Ureter (tissue), 1 donor: Measurements from ENCODE around the gene CREB3L1. TPM values are rescaled to one million over a fixed set of nuclear protein-coding genes. Genes with fewer than 3 reads are reported as not detected.

Experiments used
- DNase-seq: peaks from one replicate; pipeline ENCODE4 v3.0.0-alpha.2; 2020; ENCODE audit warnings: low spot score
- total RNA-seq: library from RNA; stranded (reverse); gene quantifications from one replicate; pipeline ENCODE4 v1.2.4, GENCODE V29; 2023
- donor health status: DM: yes; HTN: yes; CAD: no.

CREB3L1 gene
- total RNA-seq, 1 donor from 2014 or later = 39.6 TPM

DNA sequence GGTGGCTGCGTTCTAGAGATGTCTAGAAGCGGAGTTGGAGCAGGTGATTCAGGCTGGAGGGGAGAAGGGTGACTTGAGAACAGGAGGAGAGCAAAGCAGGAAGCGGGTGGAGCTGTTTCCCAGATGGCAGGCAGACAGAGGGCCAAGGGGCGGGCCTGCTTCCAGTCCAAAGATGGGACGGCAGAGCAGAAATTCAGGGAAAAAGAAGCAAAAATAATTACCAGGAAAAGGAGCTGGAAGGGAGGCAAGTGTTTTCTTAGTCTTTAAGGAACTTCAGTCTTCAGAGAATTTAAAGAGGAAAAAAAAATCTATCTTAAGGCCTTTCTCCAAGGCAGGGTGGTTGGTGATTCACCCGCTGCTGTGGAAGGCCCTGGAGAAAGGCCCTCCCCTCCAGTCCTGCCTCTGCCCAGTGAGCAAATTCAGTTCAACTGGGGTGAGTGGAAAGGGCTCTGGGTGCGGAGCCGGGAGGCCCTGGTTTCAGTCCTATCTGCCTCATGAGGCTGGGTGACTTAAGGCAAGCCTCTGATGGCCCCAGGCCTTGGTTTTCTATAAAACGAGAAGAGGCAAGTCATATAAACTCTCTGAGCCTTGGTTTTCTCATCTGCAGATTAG is 4.5 kb upstream of the CREB3L1 start:
- DNase-seq = peak; percentile 71

GRCh38 chr11:46273511-46274205 is 3.8 kb upstream of the CREB3L1 start:
- DNase-seq = peak; percentile 64

- DNase-seq = no peak
Measured at GRCh38 chr11:46275964-46276641, 1.4 kb upstream of the CREB3L1 start.

GRCh38 chr11:46277313-46277621 is 195 bp upstream of the CREB3L1 start:
- DNase-seq = no peak

DNA sequence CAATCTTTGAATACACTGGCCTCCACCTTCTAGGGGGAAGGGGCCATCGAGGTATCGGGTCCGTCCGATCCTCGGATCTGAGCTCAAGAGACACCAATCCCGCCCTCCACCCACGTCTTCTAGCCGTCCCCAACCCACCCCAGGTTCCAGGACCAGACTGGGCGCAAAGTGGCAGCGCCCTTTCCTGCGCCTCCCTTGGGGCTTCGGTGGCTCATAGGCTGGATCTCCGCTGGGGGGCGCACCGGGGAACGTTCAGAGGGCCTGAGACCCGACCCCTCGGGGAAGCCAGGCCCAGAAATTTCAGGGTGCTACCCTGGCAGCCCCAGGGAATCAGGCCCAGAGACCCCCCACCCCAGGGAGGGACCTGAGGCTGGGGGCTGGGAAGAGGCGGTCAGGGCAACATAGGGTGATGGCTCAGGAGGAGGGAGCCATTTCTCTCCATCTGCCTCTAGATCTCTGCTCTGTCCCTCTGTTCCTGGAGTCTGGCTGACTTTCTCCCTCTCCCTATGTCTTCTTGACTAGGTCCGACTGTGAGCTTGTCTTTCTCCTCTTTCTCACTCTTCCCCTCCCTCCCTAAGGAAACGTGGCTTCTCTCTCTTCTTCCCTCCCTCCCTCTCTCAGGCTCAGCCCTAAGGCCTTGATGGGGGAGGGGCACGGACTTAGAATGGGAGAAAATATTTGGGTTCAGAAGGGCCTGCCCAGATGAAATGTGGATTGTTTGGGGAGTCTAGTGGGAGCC is 1.1 kb downstream of the CREB3L1 start:
- DNase-seq = peak; percentile 76

DNA sequence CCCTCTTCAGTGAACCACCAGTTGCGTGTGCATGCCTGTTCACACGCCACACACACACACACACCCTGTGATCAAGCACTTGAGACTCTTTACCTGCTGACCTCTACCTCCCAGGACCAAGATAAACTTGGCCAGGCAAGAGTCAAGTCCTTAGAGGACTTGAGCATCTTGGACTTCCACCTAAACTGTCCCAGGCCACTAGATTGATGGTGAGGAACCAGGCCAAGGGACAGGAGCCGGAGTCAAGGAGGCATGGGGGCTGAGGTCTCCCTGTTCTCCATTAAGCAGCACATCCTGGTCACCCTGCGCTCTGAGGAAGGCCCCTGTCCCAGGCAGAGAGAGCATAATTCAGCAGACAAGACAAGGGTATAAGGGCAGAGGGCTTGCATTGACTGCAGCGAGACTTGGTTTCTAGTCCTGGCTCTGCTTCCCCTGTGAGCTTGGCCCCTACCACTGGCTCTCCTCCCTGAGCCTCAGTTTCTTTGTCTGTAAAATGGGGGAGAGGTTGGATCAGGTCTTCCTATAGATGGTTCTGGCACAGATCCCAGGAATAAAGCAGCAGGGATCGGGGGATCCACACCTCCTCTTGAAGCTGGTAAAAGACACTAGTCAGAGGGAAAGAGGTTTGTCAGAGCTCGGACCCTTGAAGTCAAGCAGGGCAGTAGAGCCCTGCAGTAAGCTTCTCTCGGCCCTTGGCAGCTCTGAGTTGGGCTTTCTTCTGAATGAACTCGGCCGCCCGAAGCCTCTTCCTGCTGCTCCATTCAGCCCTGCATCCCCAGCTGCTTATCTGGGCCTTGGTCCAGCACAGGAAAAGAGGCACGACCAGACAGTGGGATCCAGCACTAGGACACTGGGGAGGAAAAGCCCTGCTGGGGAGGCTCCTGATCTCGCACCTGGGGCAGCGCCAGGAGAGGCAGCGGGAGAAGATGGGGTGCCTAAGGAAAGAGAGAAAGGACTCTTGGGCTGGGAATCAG is 2.0 kb downstream of the CREB3L1 start:
- DNase-seq = no peak

- no peak for DNase-seq
Measured at GRCh38 chr11:46280706-46281105, 3.2 kb downstream of the CREB3L1 start.

GRCh38 chr11:46281371-46281831 is 3.9 kb downstream of the CREB3L1 start:
- no peak for DNase-seq

DNA sequence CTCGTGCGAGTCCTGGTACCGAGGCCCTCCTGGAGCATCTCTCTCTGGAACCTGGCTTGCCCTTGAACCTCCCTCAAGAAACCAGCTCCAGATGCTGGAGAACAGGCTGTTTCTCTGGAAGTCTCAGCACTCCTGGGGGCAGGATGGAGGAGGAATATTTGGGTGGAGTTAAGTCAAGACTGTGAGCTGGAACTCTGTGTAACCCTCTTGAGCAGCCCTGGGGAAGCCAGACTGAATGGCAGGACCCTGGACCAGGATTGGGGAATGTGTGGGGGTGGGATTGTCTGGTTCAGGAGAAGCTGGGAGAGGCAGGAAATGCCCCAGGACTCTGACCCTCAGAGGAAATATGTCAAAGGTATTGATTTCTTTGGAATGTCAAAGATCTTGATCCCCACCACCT is 7.7 kb downstream of the CREB3L1 start:
- no peak for DNase-seq

DNA sequence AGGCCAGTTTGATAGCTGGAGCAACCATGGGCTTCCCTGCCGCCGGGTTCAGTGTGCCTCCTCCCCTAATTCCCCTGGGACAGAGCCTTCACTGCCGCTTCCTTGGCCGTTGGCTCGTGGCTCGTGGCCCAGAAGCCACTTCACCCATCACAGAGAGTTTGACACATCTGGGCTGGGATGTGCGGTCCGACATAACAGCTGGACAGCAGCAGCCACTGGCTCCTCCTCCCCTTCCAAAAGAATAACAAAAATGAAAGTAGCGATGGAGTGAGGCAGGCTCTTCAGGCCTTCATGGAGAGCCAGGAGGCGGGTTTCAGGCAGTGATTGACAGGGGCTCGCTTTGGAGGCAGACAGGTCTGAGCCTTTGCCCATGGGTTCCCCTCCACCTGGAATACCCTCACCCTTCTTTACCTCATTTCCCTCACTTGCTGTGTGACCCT is 8.2 kb downstream of the CREB3L1 start:
- no peak for DNase-seq

DNA sequence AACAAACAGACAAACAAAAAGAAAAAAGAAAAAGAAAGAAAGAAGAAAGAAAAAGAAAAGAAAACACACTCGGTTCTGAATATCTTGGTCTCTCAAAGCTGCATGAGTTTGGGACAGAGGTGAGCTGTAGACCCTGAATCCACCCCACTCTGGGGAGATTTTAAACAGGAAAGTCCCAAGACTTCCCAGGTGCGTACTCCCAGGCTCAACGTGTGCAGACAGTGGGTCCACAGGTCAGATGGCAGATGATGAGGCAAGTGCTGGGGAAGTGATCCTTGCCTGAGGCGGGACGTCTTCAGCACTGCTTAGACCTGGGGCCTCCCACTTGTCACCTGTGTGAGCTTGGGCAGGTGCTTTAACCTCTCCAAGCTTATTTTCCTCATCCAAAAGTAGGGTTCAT is 9.3 kb downstream of the CREB3L1 start:
- no peak for DNase-seq

- no peak for DNase-seq
Measured at GRCh38 chr11:46288451-46288850, 11.0 kb downstream of the CREB3L1 start.

DNA sequence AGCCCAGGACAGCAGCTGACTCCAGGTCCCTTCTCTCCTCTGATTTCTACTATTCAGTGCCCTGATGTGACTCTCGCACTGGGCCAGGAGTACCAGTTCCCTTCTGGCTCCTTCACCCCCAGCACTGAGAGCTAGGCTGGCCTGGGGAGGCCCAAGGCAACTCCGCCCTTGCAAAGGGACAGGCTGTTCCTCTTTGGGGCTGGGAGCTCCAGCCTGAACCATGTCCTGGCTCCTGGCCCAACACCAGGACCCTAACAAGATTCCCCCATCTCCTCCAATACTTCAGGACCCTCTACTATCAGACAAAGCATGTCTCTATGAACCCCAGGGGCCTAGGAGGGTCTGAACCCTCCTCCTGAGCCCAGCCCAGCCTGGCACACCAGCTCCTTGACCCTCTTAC is 12.5 kb downstream of the CREB3L1 start:
- no peak for DNase-seq

- peak; percentile 89 for DNase-seq
Measured at GRCh38 chr11:46290598-46291309, 13.3 kb downstream of the CREB3L1 start.

DNA sequence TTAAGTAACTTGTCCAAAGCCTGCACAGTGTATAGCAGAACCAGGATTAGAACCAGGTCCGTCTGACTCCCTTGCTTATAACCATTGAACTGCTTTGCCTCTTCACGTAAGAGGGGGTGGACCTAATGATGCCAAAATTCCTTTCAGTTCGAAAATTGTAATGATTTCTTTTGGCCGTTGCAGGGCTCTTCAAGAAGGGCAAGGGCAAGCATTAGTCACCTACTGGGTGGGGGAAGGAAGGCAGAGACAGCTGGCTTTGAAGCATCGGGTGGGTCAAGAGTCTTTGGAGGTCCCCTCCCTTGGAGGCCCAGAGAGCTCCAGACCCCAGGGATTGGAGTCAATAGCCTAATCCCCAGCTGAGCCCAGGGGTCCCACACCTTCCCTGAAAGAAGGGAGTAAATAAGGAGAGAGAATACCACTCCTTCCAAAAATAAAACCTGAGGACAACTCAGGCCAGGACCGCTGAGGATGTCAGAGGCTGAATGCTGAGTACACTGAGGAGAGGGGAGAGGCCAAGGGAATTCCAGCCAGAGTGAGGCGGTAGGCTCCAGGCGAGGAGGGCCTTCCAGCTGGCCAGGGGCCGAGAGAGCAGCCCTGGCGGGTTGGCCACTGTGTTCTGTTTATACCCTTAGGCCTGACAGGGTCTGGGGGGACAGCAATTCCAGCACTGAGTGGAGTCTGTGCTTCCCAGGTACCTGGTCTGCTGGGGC is 14.1 kb downstream of the CREB3L1 start:
- DNase-seq = no peak

- no peak for DNase-seq
Measured at GRCh38 chr11:46293066-46293465, 15.6 kb downstream of the CREB3L1 start.

DNA sequence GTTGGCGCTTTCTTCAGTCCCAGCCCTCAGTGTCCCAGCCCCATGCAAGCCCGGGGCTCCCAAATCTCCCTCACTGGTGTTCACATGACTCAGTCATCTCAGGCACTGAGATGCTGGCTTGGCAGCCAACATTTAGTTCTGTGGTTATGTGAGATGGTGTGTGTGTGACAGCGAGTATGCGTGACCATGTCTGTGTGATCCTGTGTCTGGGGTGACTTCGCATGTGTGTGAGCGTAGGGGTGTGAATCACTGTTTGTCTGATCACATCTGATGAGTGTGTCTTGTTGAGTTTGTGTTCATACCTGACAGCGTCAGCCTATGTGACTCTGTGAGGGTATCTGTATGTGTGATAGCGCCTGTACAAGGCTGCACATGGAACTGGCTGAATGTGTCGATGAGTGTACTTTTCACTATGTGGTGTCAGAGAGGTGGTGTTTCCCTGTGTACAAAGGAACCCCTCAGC is 16.2 kb downstream of the CREB3L1 start:
- DNase-seq = no peak

GRCh38 chr11:46294365-46295309 is 17.2 kb downstream of the CREB3L1 start:
- DNase-seq = peak; percentile 67
